GM12874 (cell line): Measurements from ENCODE around the gene MND1.

Experiments used
- TF ChIP-seq, protein P1 (sequence below): IDR thresholded peaks from 2 replicates; pipeline ENCODE4 v1.5.1; 2011; ENCODE audit warnings: low read depth, mild to moderate bottlenecking, control low read depth, low read length, moderate library complexity; ENCODE audit not compliant: insufficient read depth

Gene MND1

GRCh38 chr4:153333874-153334273 lies 10.6 kb upstream of the MND1 start:
- TF ChIP-seq, protein P1, sequence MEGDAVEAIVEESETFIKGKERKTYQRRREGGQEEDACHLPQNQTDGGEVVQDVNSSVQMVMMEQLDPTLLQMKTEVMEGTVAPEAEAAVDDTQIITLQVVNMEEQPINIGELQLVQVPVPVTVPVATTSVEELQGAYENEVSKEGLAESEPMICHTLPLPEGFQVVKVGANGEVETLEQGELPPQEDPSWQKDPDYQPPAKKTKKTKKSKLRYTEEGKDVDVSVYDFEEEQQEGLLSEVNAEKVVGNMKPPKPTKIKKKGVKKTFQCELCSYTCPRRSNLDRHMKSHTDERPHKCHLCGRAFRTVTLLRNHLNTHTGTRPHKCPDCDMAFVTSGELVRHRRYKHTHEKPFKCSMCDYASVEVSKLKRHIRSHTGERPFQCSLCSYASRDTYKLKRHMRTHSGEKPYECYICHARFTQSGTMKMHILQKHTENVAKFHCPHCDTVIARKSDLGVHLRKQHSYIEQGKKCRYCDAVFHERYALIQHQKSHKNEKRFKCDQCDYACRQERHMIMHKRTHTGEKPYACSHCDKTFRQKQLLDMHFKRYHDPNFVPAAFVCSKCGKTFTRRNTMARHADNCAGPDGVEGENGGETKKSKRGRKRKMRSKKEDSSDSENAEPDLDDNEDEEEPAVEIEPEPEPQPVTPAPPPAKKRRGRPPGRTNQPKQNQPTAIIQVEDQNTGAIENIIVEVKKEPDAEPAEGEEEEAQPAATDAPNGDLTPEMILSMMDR = no peak

- TF ChIP-seq, protein P1 = no peak
These were observed 8.8 kb upstream of the MND1 start for GRCh38 chr4:153335665-153336064.

DNA sequence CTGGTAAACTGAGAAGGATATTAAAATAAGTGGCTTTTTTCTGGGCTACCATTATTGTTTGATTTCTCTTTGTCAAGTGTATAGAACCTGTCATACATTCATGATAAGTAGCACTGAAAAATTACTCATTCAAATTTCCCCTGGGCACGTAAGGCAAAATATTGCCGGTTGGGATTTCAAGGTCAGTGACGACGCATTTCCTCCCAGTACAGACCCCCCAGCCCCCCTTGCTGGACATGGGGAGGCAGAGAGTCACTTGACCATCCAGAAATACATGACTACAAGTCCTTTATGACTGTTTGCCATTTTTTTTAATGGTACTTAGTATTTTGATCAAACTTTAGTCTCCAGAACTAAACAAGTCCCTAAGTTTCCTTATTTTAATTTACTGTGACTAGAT lies 6.8 kb upstream of the MND1 start:
- TF ChIP-seq, protein P1 = no peak

GRCh38 chr4:153341575-153342090 lies 2.9 kb upstream of the MND1 start:
- TF ChIP-seq, protein P1 = no peak

- TF ChIP-seq, protein P1 = no peak
These were observed 1.5 kb upstream of the MND1 start for GRCh38 chr4:153342751-153343552.

DNA sequence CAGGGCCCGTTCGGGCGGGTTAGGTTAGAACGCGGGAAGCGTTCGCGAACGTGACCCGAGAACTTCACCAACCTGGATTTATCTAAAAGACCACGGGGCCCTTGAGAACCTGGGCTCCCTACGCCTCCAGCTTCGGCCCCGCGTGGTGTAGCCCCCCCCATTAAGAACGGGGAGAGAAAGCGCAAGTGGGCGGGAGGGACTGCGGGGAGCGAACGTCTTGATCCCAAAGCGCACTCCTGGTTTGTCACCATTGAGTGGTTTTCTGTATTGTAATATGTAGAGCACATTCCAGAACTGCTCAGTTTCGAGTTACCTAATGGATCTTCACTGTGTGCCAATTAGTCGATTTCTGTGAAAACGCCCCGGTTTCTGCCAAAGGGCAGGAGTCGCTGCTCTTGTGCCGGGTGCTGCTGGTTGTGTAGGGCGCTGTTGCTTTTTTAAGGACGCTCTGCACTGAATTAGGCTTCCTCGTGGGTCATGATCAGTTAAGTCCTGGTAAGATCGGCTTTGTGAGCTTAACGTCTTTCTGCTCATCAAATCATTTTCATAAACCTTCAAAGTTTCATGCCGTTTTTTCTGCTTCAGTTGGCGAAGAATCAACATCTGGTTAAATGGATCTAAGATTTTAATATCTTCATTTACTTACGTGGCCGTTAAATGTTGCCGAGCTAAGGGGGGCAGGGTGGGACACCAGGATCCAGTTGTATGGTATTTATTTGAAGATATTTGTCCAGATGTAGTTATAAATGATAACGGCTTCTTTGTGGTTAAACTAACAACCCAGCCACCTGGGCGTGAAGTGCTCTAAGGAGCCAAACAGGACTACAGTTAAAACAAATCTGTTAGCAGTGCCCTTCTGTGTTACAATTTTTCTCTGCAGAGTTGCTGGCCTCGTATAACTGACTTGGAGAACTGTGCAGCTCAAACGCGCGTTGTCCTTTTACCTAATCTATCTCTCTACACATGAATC lies 809 bp downstream of the MND1 start:
- TF ChIP-seq, protein P1 = no peak

DNA sequence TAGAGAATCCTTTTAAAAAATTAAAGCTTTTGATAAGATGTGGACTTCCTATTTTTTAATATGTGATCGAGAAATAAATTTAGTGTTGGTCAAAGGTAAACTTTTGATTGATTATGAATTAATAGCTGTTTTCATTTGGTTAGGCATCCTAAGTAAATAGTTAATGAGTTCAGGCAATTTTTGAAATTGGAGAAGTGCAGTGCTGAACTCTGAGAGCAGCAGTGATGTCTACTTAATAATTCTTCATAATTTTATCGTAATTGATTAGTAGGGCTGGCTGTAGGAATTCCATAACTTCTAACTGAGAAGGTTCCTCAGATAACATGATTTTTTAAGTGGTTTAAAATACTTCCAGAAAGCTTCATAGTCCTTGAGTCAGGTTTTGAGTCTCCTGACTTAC lies 1.5 kb downstream of the MND1 start:
- TF ChIP-seq, protein P1 = no peak
